Upper lobe of left lung (tissue), 4 donors: ENCODE measurements around the gene MED25.

Experiments
- CTCF ChIP-seq, 6 experiments: fragments of 450-650 bp in 4 of 6; fragments of 200-600 bp in 2 of 6; sonication (generic) in 2 of 6; IDR thresholded peaks; one replicate each; pipeline ENCODE4 v1.5.1; 2016 to 2019; ENCODE audit warnings: antibody characterized with exemption in 6 of 6
- POLR2A ChIP-seq, 4 donors: fragments of 450-650 bp; IDR thresholded peaks; one replicate each; pipeline ENCODE4 v1.5.1; 2016 to 2017; ENCODE audit warnings: antibody characterized with exemption in 4 of 4, mild to moderate bottlenecking in 2 of 4

- TF ChIP-seq POLR2A (IDR thresholded peaks at IDR 0.05): no peak
- no peak for TF ChIP-seq CTCF (IDR thresholded peaks at IDR 0.05)
Measured at GRCh38 chr19:49829721-49830120, 11.6 kb downstream of the MED25 start.
